ENCODE results near the gene COL25A1.

The COL25A1 gene

GRCh38 chr4:108852691-108853090, 449.8 kb downstream of the COL25A1 start:
- no peak overlapping the region for H3K4me3 ChIP-seq (ENCODE audit: low read length)
- TF ChIP-seq CTCF (conservative IDR thresholded peaks at IDR 0.05; ENCODE audit: low read depth, low read length): no peak
- no peak for DNase-seq (ENCODE audit: low read depth)

GRCh38 chr4:108851366-108851765, 451.1 kb downstream of the COL25A1 start:
- peak; percentile 76 for DNase-seq (ENCODE audit: low read depth)
- no peak for TF ChIP-seq CTCF (conservative IDR thresholded peaks at IDR 0.05; ENCODE audit: low read depth, low read length)
- no peak overlapping the region for H3K4me3 ChIP-seq (ENCODE audit: low read length)

- no peak for TF ChIP-seq CTCF (conservative IDR thresholded peaks at IDR 0.05; ENCODE audit: low read depth, low read length)
- DNase-seq (ENCODE audit: low read depth): no peak
- H3K4me3 ChIP-seq (ENCODE audit: low read length): no peak overlapping the region
Measured at GRCh38 chr4:108850219-108850649, 452.2 kb downstream of the COL25A1 start.

- TF ChIP-seq CTCF (conservative IDR thresholded peaks at IDR 0.05; ENCODE audit: low read depth, low read length): no peak
- H3K4me3 ChIP-seq (ENCODE audit: low read length): no peak overlapping the region
- DNase-seq (ENCODE audit: low read depth): no peak
Measured at GRCh38 chr4:108849611-108850168, 452.8 kb downstream of the COL25A1 start.

GRCh38 chr4:108846568-108846967, 455.9 kb downstream of the COL25A1 start:
- H3K4me3 ChIP-seq (ENCODE audit: low read length): no peak overlapping the region
- no peak for DNase-seq (ENCODE audit: low read depth)
- no peak for TF ChIP-seq CTCF (conservative IDR thresholded peaks at IDR 0.05; ENCODE audit: low read depth, low read length)

- no peak for DNase-seq (ENCODE audit: low read depth)
- no peak for TF ChIP-seq CTCF (conservative IDR thresholded peaks at IDR 0.05; ENCODE audit: low read depth, low read length)
- H3K4me3 ChIP-seq (ENCODE audit: low read length): no peak overlapping the region
Measured at GRCh38 chr4:108840426-108840975, 462.0 kb downstream of the COL25A1 start.

- H3K4me3 ChIP-seq (ENCODE audit: low read length): no peak overlapping the region
- TF ChIP-seq CTCF (conservative IDR thresholded peaks at IDR 0.05; ENCODE audit: low read depth, low read length): no peak
- DNase-seq (ENCODE audit: low read depth): no peak
Measured at GRCh38 chr4:108839333-108839732, 463.1 kb downstream of the COL25A1 start.
